A549 (cell line): Measurements from ENCODE around the gene PRR15.

Experiments used
- CBX2 ChIP-seq: fragments of 200-600 bp; sonication (generic); IDR thresholded peaks from 2 replicates; pipeline ENCODE4 v1.6.1; 2016; ENCODE audit warnings: low read depth, mild to moderate bottlenecking, borderline replicate concordance
- CBX8 ChIP-seq: fragments of 200-600 bp; sonication (generic); IDR thresholded peaks from 2 replicates; pipeline ENCODE4 v1.6.1; 2016
- CEBPB ChIP-seq, 2 experiments: fragments of >200 bp in 1 of 2; sonication (Bioruptor Twin) in 1 of 2; formaldehyde crosslinking in 1 of 2; IDR thresholded peaks; 2 replicates each; pipeline ENCODE4 v1.6.1; 2012 to 2016
- CTCF ChIP-seq: fragments of >200 bp; sonication (Bioruptor Twin); formaldehyde crosslinking; IDR thresholded peaks from 3 replicates; pipeline ENCODE4 v1.5.1; 2016
- EP300 ChIP-seq, 2 experiments: fragments of >200 bp; sonication (Bioruptor Twin); formaldehyde crosslinking; IDR thresholded peaks; 2 replicates in 1 of 2; 3 replicates in 1 of 2; pipeline ENCODE4 v1.6.1; 2016 to 2017
- ESRRA ChIP-seq: fragments of 150-350 bp; IDR thresholded peaks from 2 replicates; pipeline ENCODE4 v1.6.1; 2014; ENCODE audit warnings: mild to moderate bottlenecking, low read length, borderline replicate concordance
- HOXA7 ChIP-seq: fragments of 250-450 bp; sonication (Bioruptor Pico); IDR thresholded peaks from 2 replicates; pipeline ENCODE4 v1.5.0; 2020; ENCODE audit warnings: mild to moderate bottlenecking, moderate library complexity
- JUNB ChIP-seq: fragments of >200 bp; sonication (Bioruptor Twin); formaldehyde crosslinking; IDR thresholded peaks from 2 replicates; pipeline ENCODE4 v1.6.1; 2016
- MYC ChIP-seq: IDR thresholded peaks from 2 replicates; pipeline ENCODE4 v1.6.1; 2012; ENCODE audit warnings: mild to moderate bottlenecking, inconsistent platforms, low read length, improper control_type of control experiment, borderline replicate concordance
- POLR2A ChIP-seq: IDR thresholded peaks from 2 replicates; pipeline ENCODE4 v1.6.1; 2012; ENCODE audit warnings: mild to moderate bottlenecking, low read length
- RAD21 ChIP-seq, 2 experiments: fragments of >200 bp in 1 of 2; sonication (Bioruptor Twin) in 1 of 2; formaldehyde crosslinking in 1 of 2; IDR thresholded peaks in 1 of 2; conservative IDR thresholded peaks in 1 of 2; 2 replicates in 1 of 2; 3 replicates in 1 of 2; pipeline ENCODE4 v1.6.1; 2012 to 2018; ENCODE audit warnings: inconsistent platforms in 1 of 2
- RFX5 ChIP-seq: fragments of 450-650 bp; IDR thresholded peaks from 2 replicates; pipeline ENCODE4 v1.7.1; 2014; ENCODE audit warnings: antibody characterized with exemption, mild to moderate bottlenecking, moderate library complexity
- SMC3 ChIP-seq: fragments of >200 bp; sonication (Bioruptor Twin); formaldehyde crosslinking; IDR thresholded peaks from 3 replicates; pipeline ENCODE4 v1.6.1; 2018; ENCODE audit warnings: inconsistent platforms
- TF ChIP-seq, protein P1 (sequence below): fragments of 150-350 bp; IDR thresholded peaks from 2 replicates; pipeline ENCODE4 v1.6.1; 2014; ENCODE audit warnings: low read depth, mild to moderate bottlenecking, low read length

DNA sequence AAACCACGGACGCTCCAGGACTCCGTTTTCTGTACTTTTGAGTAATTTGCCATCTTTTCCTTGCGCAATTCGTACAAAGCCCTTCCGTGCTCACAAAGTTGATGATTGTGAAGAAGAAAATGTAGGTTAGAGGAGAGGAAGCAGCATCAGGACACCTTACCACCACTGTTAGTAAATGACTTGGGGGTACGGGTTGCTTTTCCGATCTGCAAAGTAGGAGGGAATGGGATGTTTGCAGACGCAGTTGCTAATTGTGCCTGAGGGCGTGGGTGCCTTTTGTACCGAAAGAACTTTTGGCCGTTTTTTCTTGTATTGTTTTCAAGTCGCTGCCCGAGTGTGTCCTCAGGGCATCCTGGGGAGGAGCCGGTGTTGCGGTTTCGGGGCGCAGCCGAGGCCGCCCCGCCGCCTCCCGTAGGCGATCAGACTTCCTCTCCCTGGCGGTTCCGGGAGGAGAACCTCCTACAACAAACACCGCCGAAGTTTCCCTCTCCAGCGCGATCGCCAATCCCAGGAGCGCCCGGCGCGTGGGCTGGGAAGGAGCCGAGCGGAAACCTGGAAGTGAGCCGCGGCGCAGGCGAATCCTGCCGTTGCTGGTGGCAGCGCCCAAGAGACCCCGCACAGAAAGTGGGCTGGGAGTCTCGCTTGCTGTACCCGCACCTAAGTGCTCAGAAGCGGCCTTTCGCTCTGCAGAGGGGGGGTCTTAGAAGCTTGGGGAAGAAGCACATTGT, 1.0 kb downstream of the PRR15 start:
- TF ChIP-seq CEBPB (IDR thresholded peaks at IDR 0.05): peak; percentile 64 to 79; a peak in 3 of 4 replicates
- no peak for TF ChIP-seq MYC
- TF ChIP-seq POLR2A: no peak
- no peak for TF ChIP-seq CTCF
- TF ChIP-seq JUNB: no peak
- no peak for TF ChIP-seq CBX8
- no peak for TF ChIP-seq HOXA7 (CRISPR knock-in tag)
- TF ChIP-seq EP300 (IDR thresholded peaks at IDR 0.05): no peak
- no peak for TF ChIP-seq RAD21 (conservative IDR thresholded peaks at IDR 0.05 in 1 of 2, IDR thresholded peaks at IDR 0.05 in 1 of 2)
- TF ChIP-seq, protein P1, sequence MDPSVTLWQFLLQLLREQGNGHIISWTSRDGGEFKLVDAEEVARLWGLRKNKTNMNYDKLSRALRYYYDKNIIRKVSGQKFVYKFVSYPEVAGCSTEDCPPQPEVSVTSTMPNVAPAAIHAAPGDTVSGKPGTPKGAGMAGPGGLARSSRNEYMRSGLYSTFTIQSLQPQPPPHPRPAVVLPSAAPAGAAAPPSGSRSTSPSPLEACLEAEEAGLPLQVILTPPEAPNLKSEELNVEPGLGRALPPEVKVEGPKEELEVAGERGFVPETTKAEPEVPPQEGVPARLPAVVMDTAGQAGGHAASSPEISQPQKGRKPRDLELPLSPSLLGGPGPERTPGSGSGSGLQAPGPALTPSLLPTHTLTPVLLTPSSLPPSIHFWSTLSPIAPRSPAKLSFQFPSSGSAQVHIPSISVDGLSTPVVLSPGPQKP: no peak
- TF ChIP-seq RFX5: no peak
- no peak for TF ChIP-seq ESRRA
- TF ChIP-seq SMC3: no peak
- no peak for TF ChIP-seq CBX2
